Suprapubic skin (tissue), 4 donors: ENCODE measurements around the gene ECT2. TPM values are rescaled to one million over a fixed set of nuclear protein-coding genes. Genes with fewer than 3 reads are reported as not detected.

Source experiments
- DNase-seq, 2 donors: peaks; one replicate each; pipeline ENCODE4 v3.0.0-alpha.2; 2019; ENCODE audit warnings: low spot score in 2 of 2
- H3K27ac ChIP-seq: fragments of 200-600 bp; sonication (generic); one replicate; pipeline ENCODE4 v1.5.1; 2019
- H3K27me3 ChIP-seq: fragments of 200-600 bp; sonication (generic); one replicate; pipeline ENCODE4 v1.5.1; 2019
- H3K36me3 ChIP-seq: fragments of 200-600 bp; sonication (generic); one replicate; pipeline ENCODE4 v1.5.1; 2019
- H3K4me1 ChIP-seq: fragments of 200-600 bp; sonication (generic); one replicate; pipeline ENCODE4 v1.5.1; 2019
- H3K4me3 ChIP-seq: fragments of 200-600 bp; sonication (generic); one replicate; pipeline ENCODE4 v1.5.1; 2019; ENCODE audit warnings: mild to moderate bottlenecking
- H3K9me3 ChIP-seq: fragments of 200-600 bp; sonication (generic); one replicate; pipeline ENCODE4 v1.5.1; 2019
- CTCF ChIP-seq, 2 donors: fragments of 200-600 bp in 1 of 2; fragments of 450-650 bp in 1 of 2; sonication (generic) in 1 of 2; IDR thresholded peaks; one replicate each; pipeline ENCODE4 v1.5.1; 2016 to 2019; ENCODE audit warnings: antibody characterized with exemption in 2 of 2, mild to moderate bottlenecking in 1 of 2, moderate library complexity in 1 of 2
- EP300 ChIP-seq: sonication (generic); formaldehyde crosslinking; IDR thresholded peaks from one replicate; pipeline ENCODE4 v1.6.1; 2017; ENCODE audit warnings: antibody characterized with exemption
- POLR2A ChIP-seq, 2 donors: fragments of 450-650 bp; IDR thresholded peaks; one replicate each; pipeline ENCODE4 v1.6.1; 2017; ENCODE audit warnings: antibody characterized with exemption in 2 of 2, mild to moderate bottlenecking in 2 of 2, moderate library complexity in 2 of 2
- POLR2AphosphoS5 ChIP-seq, 3 donors: sonication (generic); formaldehyde crosslinking; IDR thresholded peaks; one replicate each; pipeline ENCODE4 v1.6.1; 2017; ENCODE audit warnings: antibody characterized with exemption in 3 of 3
- WGBS: methylation state at CpG from one replicate; pipeline ENCODE4 v1.1.5; 2018; 5-methylcytosine and 5-hydroxymethylcytosine counted together
- total RNA-seq, 4 donors: library from RNA; depleted of rRNA; stranded (reverse); fragments of >200 nt; gene quantifications; one replicate each; pipeline ENCODE4 v1.1.0, GENCODE V29; 2016

Gene ECT2
- total RNA-seq, 4 donors from 2014 or later = 6.5 to 15.1 (median 9.4) TPM

GRCh38 chr3:172811099-172811498, 60.6 kb downstream of the ECT2 start:
- Histone ChIP-seq H3K4me3 (no peak overlapping the region), H3K27me3 (no peaks in the 10 kb centered on the region), H3K4me1 (no peaks in the 10 kb centered on the region), H3K36me3 (peaks cover 1% of the 10 kb centered on the region), H3K27ac (no peak overlapping the region), H3K9me3 (no peaks in the 10 kb centered on the region)
- WGBS = 96% methylated on average over 4 of the region's 4 CpGs
- DNase-seq = no peak
- TF ChIP-seq CTCF (IDR thresholded peaks at IDR 0.05) (no peak), POLR2A (IDR thresholded peaks at IDR 0.05) (no peak), POLR2AphosphoS5 (IDR thresholded peaks at IDR 0.05) (no peak), EP300 (no peak)

- H3K27me3 ChIP-seq = no peaks in the 10 kb centered on the region
- H3K27ac ChIP-seq = no peak overlapping the region
- WGBS = 94% methylated on average over 3 of the region's 3 CpGs
- H3K9me3 ChIP-seq = no peaks in the 10 kb centered on the region
- no peaks in the 10 kb centered on the region for H3K36me3 ChIP-seq
- TF ChIP-seq POLR2A (IDR thresholded peaks at IDR 0.05) = no peak
- no peak for TF ChIP-seq EP300
- TF ChIP-seq CTCF (IDR thresholded peaks at IDR 0.05) = no peak
- no peak for TF ChIP-seq POLR2AphosphoS5 (IDR thresholded peaks at IDR 0.05)
- DNase-seq = no peak
- H3K4me3 ChIP-seq = no peak overlapping the region
- H3K4me1 ChIP-seq = no peaks in the 10 kb centered on the region
Measured at GRCh38 chr3:172813462-172813861, 62.9 kb downstream of the ECT2 start.

GRCh38 chr3:172814738-172815137, 64.2 kb downstream of the ECT2 start:
- WGBS = 80% methylated on average over 1 of the region's 1 CpG
- TF ChIP-seq POLR2A (IDR thresholded peaks at IDR 0.05) = no peak
- TF ChIP-seq EP300 = no peak
- no peak for TF ChIP-seq POLR2AphosphoS5 (IDR thresholded peaks at IDR 0.05)
- no peak for TF ChIP-seq CTCF (IDR thresholded peaks at IDR 0.05)
- no peak overlapping the region for H3K27ac ChIP-seq
- no peak for DNase-seq
- no peaks in the 10 kb centered on the region for H3K9me3 ChIP-seq
- H3K4me1 ChIP-seq = no peaks in the 10 kb centered on the region
- H3K27me3 ChIP-seq = no peaks in the 10 kb centered on the region
- H3K36me3 ChIP-seq = no peaks in the 10 kb centered on the region
- no peak overlapping the region for H3K4me3 ChIP-seq

- Histone ChIP-seq H3K4me3 (no peak overlapping the region), H3K9me3 (no peaks in the 10 kb centered on the region), H3K27me3 (no peaks in the 10 kb centered on the region), H3K27ac (no peak overlapping the region), H3K4me1 (no peaks in the 10 kb centered on the region), H3K36me3 (no peaks in the 10 kb centered on the region)
- no peak for TF ChIP-seq POLR2A (IDR thresholded peaks at IDR 0.05)
- no peak for TF ChIP-seq EP300
- TF ChIP-seq CTCF (IDR thresholded peaks at IDR 0.05) = no peak
- no peak for DNase-seq
- WGBS = 90% methylated on average over 4 of the region's 4 CpGs
Measured at GRCh38 chr3:172815857-172816256, 65.3 kb downstream of the ECT2 start.

- no peaks in the 10 kb centered on the region for H3K9me3 ChIP-seq
- no peak overlapping the region for H3K4me3 ChIP-seq
- no peaks in the 10 kb centered on the region for H3K4me1 ChIP-seq
- DNase-seq = no peak
- TF ChIP-seq POLR2A (IDR thresholded peaks at IDR 0.05) = no peak
- no peak for TF ChIP-seq EP300
- TF ChIP-seq POLR2AphosphoS5 (IDR thresholded peaks at IDR 0.05) = no peak
- no peak for TF ChIP-seq CTCF (IDR thresholded peaks at IDR 0.05)
- no peaks in the 10 kb centered on the region for H3K36me3 ChIP-seq
- H3K27me3 ChIP-seq = no peaks in the 10 kb centered on the region
- no peak overlapping the region for H3K27ac ChIP-seq
Measured at GRCh38 chr3:172816281-172816680, 65.8 kb downstream of the ECT2 start.
